SK-N-SH (cell line): ENCODE results near the gene FMNL2. TPM values are rescaled to one million over a fixed set of nuclear protein-coding genes. Genes with fewer than 3 reads are reported as not detected.

Experiments
- CTCF ChIA-PET: fragments of 300-600, 350-600 bp; formaldehyde crosslinking; extraction: SDS; loops from one replicate; lab custom pipeline; 2021; lab: Yijun Ruan, JAX
- POLR2A ChIA-PET: fragments of 350-600 bp; sonication (Branson Sonifier 250); formaldehyde crosslinking; extraction: SDS; loops from one replicate; lab custom pipeline; 2020; ENCODE audit warnings: antibody characterized with exemption, inconsistent platforms; lab: Yijun Ruan, JAX
- DNase-seq: peaks from one replicate; pipeline ENCODE4 v3.0.0; 2012
- H2AFZ ChIP-seq: fragments of 200-600 bp; sonication (generic); 2 replicates; pipeline ENCODE4 v1.8.1; 2016; ENCODE audit warnings: antibody characterized with exemption, mild to moderate bottlenecking, low read depth
- H3F3A ChIP-seq: fragments of 200-600 bp; sonication (generic); replicated peaks from 2 replicates; pipeline ENCODE3; 2016; ENCODE audit warnings: antibody characterized with exemption, mild to moderate bottlenecking; ENCODE audit not compliant: insufficient read depth
- H3K27ac ChIP-seq, 2 experiments: fragments of 200-500 bp in 1 of 2; fragments of 200-600 bp in 1 of 2; sonication (Bioruptor generic) in 1 of 2; sonication (generic), shearing (Covaris generic) in 1 of 2; 2 replicates each; pipeline versions ENCODE4 v1.5.1 to v1.6.1; 2014 to 2016; ENCODE audit warnings: low read depth in 2 of 2, inconsistent platforms in 1 of 2, low read length in 1 of 2, mild to moderate bottlenecking in 1 of 2, mixed read lengths in 1 of 2
- H3K27me3 ChIP-seq: fragments of 200-600 bp; sonication (generic), shearing (Covaris generic); 2 replicates; pipeline ENCODE4 v1.6.1; 2016; ENCODE audit warnings: mixed run types; ENCODE audit not compliant: insufficient read depth
- H3K36me3 ChIP-seq, 2 experiments: fragments of 200-500 bp in 1 of 2; fragments of 200-600 bp in 1 of 2; sonication (Bioruptor generic) in 1 of 2; sonication (generic) in 1 of 2; replicated peaks in 1 of 2; 2 replicates each; pipeline versions ENCODE3 to v1.5.1; 2014 to 2016; ENCODE audit warnings: low read length in 1 of 2, mild to moderate bottlenecking in 1 of 2; ENCODE audit not compliant: insufficient read depth in 2 of 2, control insufficient read depth in 1 of 2
- H3K4me1 ChIP-seq, 2 experiments: fragments of 200-500 bp in 1 of 2; fragments of 200-600 bp in 1 of 2; sonication (Bioruptor generic) in 1 of 2; sonication (generic), shearing (Covaris generic) in 1 of 2; 2 replicates each; pipeline versions ENCODE4 v1.5.1 to v1.6.1; 2014 to 2016; ENCODE audit warnings: low read depth in 1 of 2, low read length in 1 of 2, mixed run types in 1 of 2; ENCODE audit not compliant: insufficient read depth in 2 of 2, control insufficient read depth in 1 of 2
- H3K4me2 ChIP-seq: fragments of 200-600 bp; sonication (generic), shearing (Covaris generic); 2 replicates; pipeline ENCODE4 v1.6.1; 2017; ENCODE audit warnings: mixed run types
- H3K4me3 ChIP-seq, 2 experiments: fragments of 200-500 bp in 1 of 2; fragments of 200-600 bp in 1 of 2; sonication (Bioruptor generic) in 1 of 2; sonication (generic), shearing (Covaris generic) in 1 of 2; 2 replicates each; pipeline versions ENCODE4 v1.5.1 to v1.8.1; 2014 to 2016; ENCODE audit warnings: low read depth in 2 of 2, inconsistent platforms in 1 of 2, low read length in 1 of 2, mild to moderate bottlenecking in 1 of 2, mixed read lengths in 1 of 2, moderate library complexity in 1 of 2
- H3K79me2 ChIP-seq: fragments of 200-600 bp; sonication (generic); 2 replicates; pipeline ENCODE4 v1.8.1; 2017; ENCODE audit warnings: mild to moderate bottlenecking; ENCODE audit not compliant: insufficient read depth
- H3K9ac ChIP-seq: fragments of 200-600 bp; sonication (generic); 2 replicates; pipeline ENCODE4 v1.6.1; 2017; ENCODE audit warnings: mixed run types
- H3K9me2 ChIP-seq: fragments of 200-600 bp; sonication (generic); 2 replicates; pipeline ENCODE4 v1.6.1; 2017; ENCODE audit warnings: mixed run types
- H3K9me3 ChIP-seq: fragments of 200-600 bp; sonication (generic); 2 replicates; pipeline ENCODE4 v1.6.1; 2017; ENCODE audit warnings: mixed run types, mild to moderate bottlenecking, moderate library complexity
- H4K20me1 ChIP-seq: fragments of 200-600 bp; sonication (generic); 2 replicates; pipeline ENCODE4 v1.6.1; 2017; ENCODE audit warnings: mild to moderate bottlenecking, mixed run types; ENCODE audit not compliant: insufficient read depth
- CHD2 ChIP-seq: fragments of 150-350 bp; IDR thresholded peaks from 2 replicates; pipeline ENCODE4 v1.6.1; 2018; ENCODE audit warnings: low read length; ENCODE audit not compliant: partially characterized antibody
- CTCF ChIP-seq: fragments of 200-600 bp; sonication (generic); IDR thresholded peaks from 2 replicates; pipeline ENCODE4 v1.6.1; 2017; ENCODE audit warnings: antibody characterized with exemption, mild to moderate bottlenecking, moderate library complexity
- ELF1 ChIP-seq: IDR thresholded peaks from 2 replicates; pipeline ENCODE4 v1.4.0; 2012
- EZH2phosphoT487 ChIP-seq: fragments of 200-600 bp; sonication (generic); IDR thresholded peaks from 2 replicates; pipeline ENCODE4 v1.6.1; 2017; ENCODE audit warnings: low read depth, mixed run types, mild to moderate bottlenecking, antibody characterized with exemption, moderate library complexity, borderline replicate concordance
- FOXM1 ChIP-seq: IDR thresholded peaks from 2 replicates; pipeline ENCODE4 v1.4.0; 2012; ENCODE audit warnings: low read depth, mild to moderate bottlenecking
- GABPA ChIP-seq: IDR thresholded peaks from 2 replicates; pipeline ENCODE4 v1.4.0; 2012; ENCODE audit warnings: low read depth, mild to moderate bottlenecking
- GATA2 ChIP-seq: sonication (generic); formaldehyde crosslinking; IDR thresholded peaks from 2 replicates; pipeline ENCODE4 v1.5.0; 2020; ENCODE audit warnings: mild to moderate bottlenecking, missing genetic modification reagents
- MEF2A ChIP-seq: IDR thresholded peaks from 2 replicates; pipeline ENCODE4 v1.4.0; 2012; ENCODE audit warnings: low read depth, borderline replicate concordance
- NRF1 ChIP-seq: IDR thresholded peaks from 2 replicates; pipeline ENCODE4 v1.6.1; 2012; ENCODE audit warnings: low read depth, mild to moderate bottlenecking, low read length
- PBX3 ChIP-seq: IDR thresholded peaks from 2 replicates; pipeline ENCODE4; 2012
- POLR2AphosphoS5 ChIP-seq: IDR thresholded peaks from 2 replicates; pipeline ENCODE4 v1.6.1; 2012; ENCODE audit warnings: low read depth, low read length
- RCOR1 ChIP-seq: fragments of 150-350 bp; IDR thresholded peaks from 2 replicates; pipeline ENCODE4 v1.6.1; 2017; ENCODE audit warnings: antibody characterized with exemption, low read length
- REST ChIP-seq: IDR thresholded peaks from 2 replicates; pipeline ENCODE4 v1.6.1; 2012; ENCODE audit warnings: mild to moderate bottlenecking, low read depth, low read length, moderate library complexity
- TEAD4 ChIP-seq: IDR thresholded peaks from 2 replicates; pipeline ENCODE4 v1.4.0; 2012; ENCODE audit warnings: mild to moderate bottlenecking, borderline replicate concordance; ENCODE audit not compliant: insufficient read depth
- USF1 ChIP-seq: IDR thresholded peaks from 2 replicates; pipeline ENCODE4 v1.4.0; 2012; ENCODE audit warnings: low read depth, borderline replicate concordance
- YY1 ChIP-seq: IDR thresholded peaks from 2 replicates; pipeline ENCODE4 v1.4.0; 2012; ENCODE audit warnings: low read depth, mild to moderate bottlenecking
- WGBS: methylation state at CpG from one replicate; pipeline ENCODE4 v1.1.6; 2017; ENCODE audit warnings: low lambda C conversion rate; 5-methylcytosine and 5-hydroxymethylcytosine counted together
- polyA plus RNA-seq, 3 experiments: library from polyadenylated mRNA; depleted of rRNA; stranded (reverse); fragments of >200 nt; gene quantifications; 2 replicates each; pipeline ENCODE4 v1.2.3, GENCODE V29; 2012

FMNL2 gene
- polyA plus RNA-seq, 1 of the 3 experiments (the other 2 are of a cell fraction) = 14.5 TPM

- Histone ChIP-seq H3K79me2 (peaks cover 12% of the 10 kb centered on the region; the same call in 1 of the 2 replicates), H3K4me1 (no peaks in the 10 kb centered on the region; a peak in 1 of 4 replicates), H3K27me3 (no peaks in the 10 kb centered on the region), H4K20me1 (no peaks in the 10 kb centered on the region), H3K27ac (no peak overlapping the region; a peak in 1 of 4 replicates), H3K9me3 (no peaks in the 10 kb centered on the region), H3K4me2 (no peak overlapping the region), H2AFZ (no peak overlapping the region), H3F3A (no peaks in the 10 kb centered on the region), H3K36me3 (peaks cover 88 to 96% of the 10 kb centered on the region in 2 experiments), H3K9ac (no peak overlapping the region), H3K4me3 (no peak overlapping the region), H3K9me2 (no peaks in the 10 kb centered on the region)
- 98% methylated on average over 3 of the region's 3 CpGs for WGBS
- TF ChIP-seq FOXM1 (no peak), ELF1 (no peak), CTCF (no peak), GATA2 (CRISPR knock-in tag) (no peak)
- ChIA-PET POLR2A (no interaction called here), CTCF (no interaction called here)
- DNase-seq = no peak
Observed at GRCh38 chr2:152676461-152676860, 341.5 kb downstream of the FMNL2 start.

GRCh38 chr2:152678808-152679207 is 343.8 kb downstream of the FMNL2 start:
- no peak overlapping the region for H3K9ac ChIP-seq
- H3K4me2 ChIP-seq = no peak overlapping the region
- H3K4me3 ChIP-seq = no peak overlapping the region
- no peaks in the 10 kb centered on the region for H3K9me2 ChIP-seq
- H3K27ac ChIP-seq = peak overlapping the region in 1 of 2 experiments; percentile 28; a peak in 1 of 4 replicates
- CTCF ChIA-PET = no interaction called here
- TF ChIP-seq GABPA (no peak), RCOR1 (no peak), PBX3 (no peak), EZH2phosphoT487 (no peak), USF1 (no peak), POLR2AphosphoS5 (no peak), NRF1 (no peak), CHD2 (no peak), TEAD4 (no peak), MEF2A (no peak), YY1 (no peak), REST (no peak)
- TF ChIP-seq, all 33 proteins: peak for 0
- H3K9me3 ChIP-seq = no peaks in the 10 kb centered on the region
- H3K79me2 ChIP-seq = peaks cover 36% of the 10 kb centered on the region
- no peaks in the 10 kb centered on the region; a peak in 2 of 4 replicates for H3K4me1 ChIP-seq
- DNase-seq = no peak
- H3K36me3 ChIP-seq = peaks cover 75% of the 10 kb centered on the region in 2 experiments
- H4K20me1 ChIP-seq = 0 out of 2 replicates have a peak, but pooled peaks cover 9% of the 10 kb centered on the region
- 56% methylated on average over 2 of the region's 2 CpGs for WGBS
- H3K27me3 ChIP-seq = no peaks in the 10 kb centered on the region
- H2AFZ ChIP-seq = no peak overlapping the region
- POLR2A ChIA-PET = no interaction called here
- H3F3A ChIP-seq = no peaks in the 10 kb centered on the region
